Pancreas (tissue), 10 donors: Measurements from ENCODE around the gene TSC1. TPM values are rescaled to one million over a fixed set of nuclear protein-coding genes. Genes with fewer than 3 reads are reported as not detected.
"Not testable (repeated sequence)": the region's sequence is repeated elsewhere in the genome, so short reads cannot be mapped to it uniquely, and the experiment has no call there.

Source experiments
- ATAC-seq, 4 donors: fragments of 200-7000 bp; cut with Tn5 transposase; one replicate each; pipeline versions ENCODE4 v1.8.0 to v1.9.1; 2020; ENCODE audit warnings: mild to moderate bottlenecking in 4 of 4, moderate library complexity in 4 of 4
- DNase-seq, 6 donors: peaks; one replicate each; pipeline ENCODE4 v3.0.0-alpha.2; 2020
- FAIRE-seq: peaks from 2 replicates; lab custom pipeline; 2012; peaks lifted over from hg19 to GRCh38; lab: Jason Lieb, UNC
- H3K27ac ChIP-seq, 4 donors: fragments of 200-600 bp; sonication (generic); 1 replicate in 3 of 4; 2 replicates in 1 of 4; pipeline versions ENCODE4 v1.5.0 to v1.8.0; 2020
- H3K27me3 ChIP-seq, 4 donors: fragments of 200-600 bp; one replicate each; pipeline ENCODE4 v1.8.0; 2021
- H3K36me3 ChIP-seq, 3 donors: fragments of 200-600 bp; sonication (generic) in 1 of 3; one replicate each; pipeline versions ENCODE4 v1.5.0 to v1.8.0; 2020 to 2021
- H3K4me1 ChIP-seq, 3 donors: fragments of 200-600 bp; one replicate each; pipeline ENCODE4 v1.8.0; 2021
- H3K4me3 ChIP-seq, 4 donors: fragments of 200-600 bp; sonication (generic) in 2 of 4; one replicate each; pipeline versions ENCODE4 v1.5.0 to v1.8.0; 2020 to 2021
- H3K9me3 ChIP-seq, 4 donors: fragments of 200-600 bp; one replicate each; pipeline ENCODE4 v1.8.0; 2021
- CTCF ChIP-seq, 4 donors: fragments of 200-600 bp; sonication (generic) in 3 of 4; IDR thresholded peaks; one replicate each; pipeline versions ENCODE4 v1.5.0 to v1.8.0; 2021; ENCODE audit warnings: antibody characterized with exemption in 4 of 4
- WGBS, 2 donors: extraction: QIAGEN DNeasy Blood & Tissue Kit; methylation state at CpG; one replicate each; pipeline ENCODE4 v1.1.7; 2013; 5-methylcytosine and 5-hydroxymethylcytosine counted together
- intact Hi-C, 3 donors: fragments of 100-400 bp; cut with DNase I; formaldehyde crosslinking; loops; one replicate each; pipeline versions ENCODE4 v1.11.1 to v1.14.2; 2022
- polyA plus RNA-seq, 2 donors: library from polyadenylated mRNA; stranded (reverse); fragments of 200-250 nt; gene quantifications; one replicate each; pipeline ENCODE4 v1.2.3, GENCODE V29; 2013
- total RNA-seq, 6 donors: library from RNA; stranded (reverse); fragmentation: NEBNext Ultra II Directional in 4 of 6; extraction: Animal tissue kit (Norgen Biotek cat#: 25700) in 4 of 6; gene quantifications; one replicate each; pipeline versions ENCODE4 v1.2.1 to v1.2.4, GENCODE V29; 2021 to 2023
- donor health status: healthy with polysubstance abuse.
- donor health status: DM: no; HTN: no; CAD: no; lungs with moderate emphysema.
- donor health status: DM: no; HTN: no; CAD: no.
- donor health status: control.
- donor health status: control.
- donor health status: Bipolar disorder and iron deficiency.
- donor health status: DM: yes; HTN: yes; CAD: no.
- donor health status: DM: no; HTN: no; CAD: no.
- donor health status: DM: no; HTN: no; CAD: no.
- donor health status: DM: yes; HTN: yes; CAD: no.

Gene TSC1
- total RNA-seq (10 to 100 TPM; 17.1 to 34.5 (median 21.5) TPM), polyA plus RNA-seq (10 to 100 TPM; 17.9 to 19.7 TPM)

- DNase-seq, result peak; percentile 96 to 100 (median 98)
- Histone ChIP-seq H3K27me3 (no peaks in the 10 kb centered on the region), H3K4me3 (peak within 1 kb of the TSS; percentile 62 to 99 (median 94)), H3K27ac (peak within 1 kb of the TSS; percentile 94 to 100 (median 96)), H3K36me3 (no peaks in the 10 kb centered on the region), H3K4me1 (peaks cover 12 to 23% (median 15%) of the 10 kb centered on the region in 3 donors), H3K9me3 (no peaks in the 10 kb centered on the region)
- WGBS, 2 donors, result 0% methylated on average over 52 to 72 of the region's 72 CpGs
- ATAC-seq, result peak; percentile 93 to 97 (median 94)
- intact Hi-C loops, result no loop called here
- no peak for TF ChIP-seq CTCF (IDR thresholded peaks at IDR 0.05)
- FAIRE-seq, result no peak
Observed at GRCh38 chr9:132944294-132945185, at the start of gene TSC1. TSS of gene TSC1 (minus strand) at chr9:132944616. CDS start at chr9:132928872, 15,744 bp downstream.

- DNase-seq (no peak), FAIRE-seq (no peak), ATAC-seq (no peak)
- TF ChIP-seq CTCF (IDR thresholded peaks at IDR 0.05), result no peak
- no peaks in the 10 kb centered on the region for H3K36me3 ChIP-seq
- intact Hi-C loops, result no loop called here
- H3K4me1 ChIP-seq, result no peaks in the 10 kb centered on the region
- no peaks in the 10 kb centered on the region for H3K27me3 ChIP-seq
- WGBS, 2 donors, result 47 to 49% methylated on average over 14 of the region's 14 CpGs
- H3K9me3 ChIP-seq, result no peaks in the 10 kb centered on the region
- H3K4me3 ChIP-seq, result no peak overlapping the region
- no peak overlapping the region for H3K27ac ChIP-seq
Observed at GRCh38 chr9:132993511-132993939, 49.1 kb upstream of the TSC1 start.

- 57 to 61% methylated on average over 16 of the region's 16 CpGs for WGBS, 2 donors
- intact Hi-C loops, result no loop called here
- no peaks in the 10 kb centered on the region for H3K27me3 ChIP-seq
Observed at GRCh38 chr9:132991351-132992300, 47.2 kb upstream of the TSC1 start.

GRCh38 chr9:132990781-132991180 is 46.4 kb upstream of the TSC1 start:
- intact Hi-C loops, result no loop called here
- no peaks in the 10 kb centered on the region for H3K27me3 ChIP-seq
- DNase-seq (no peak), FAIRE-seq (no peak), ATAC-seq (no peak)
- H3K27ac ChIP-seq, result no peak overlapping the region
- no peak for TF ChIP-seq CTCF (IDR thresholded peaks at IDR 0.05)
- no peak overlapping the region for H3K4me3 ChIP-seq
- no peaks in the 10 kb centered on the region for H3K4me1 ChIP-seq
- H3K9me3 ChIP-seq, result no peaks in the 10 kb centered on the region
- 85 to 91% methylated on average over 14 of the region's 14 CpGs for WGBS, 2 donors
- no peaks in the 10 kb centered on the region for H3K36me3 ChIP-seq

More at GRCh38 chr9:132991351-132992300, 47.2 kb upstream of the TSC1 start:
- H3K4me3 ChIP-seq, result no peak overlapping the region
- no peaks in the 10 kb centered on the region for H3K9me3 ChIP-seq
- TF ChIP-seq CTCF (IDR thresholded peaks at IDR 0.05), result no peak
- no peaks in the 10 kb centered on the region for H3K36me3 ChIP-seq
- ATAC-seq, result no peak
- no peak overlapping the region for H3K27ac ChIP-seq
- no peaks in the 10 kb centered on the region for H3K4me1 ChIP-seq
- peak in 1 of 6 donors; percentile 21 for DNase-seq
- no peak for FAIRE-seq

- intact Hi-C loops, FAIRE-seq: not testable (repeated sequence)
Observed at GRCh38 chr9:132989998-132990557, 45.7 kb upstream of the TSC1 start.

More at GRCh38 chr9:132989998-132990557, 45.7 kb upstream of the TSC1 start:
- H3K9me3 ChIP-seq, H3K27me3 ChIP-seq, H3K4me1 ChIP-seq, H3K27ac ChIP-seq, DNase-seq, H3K36me3 ChIP-seq, H3K4me3 ChIP-seq: not testable (repeated sequence)
- ATAC-seq, result peak in 2 of 4 donors; percentile 30 to 50
- WGBS, 2 donors, result 52 to 63% methylated on average over 4 of the region's 4 CpGs
